Measurements from ENCODE around the gene ADAMTSL1.

Gene ADAMTSL1

GRCh38 chr9:18488886-18489285 is 14.9 kb downstream of the ADAMTSL1 start:
- Histone ChIP-seq H3K27ac (ENCODE audit: low read length) (no peak overlapping the region), H2AFZ (ENCODE audit: low read depth, low read length) (no peak overlapping the region), H3K4me2 (ENCODE audit: insufficient read depth, low read length) (no peak overlapping the region), H3K9ac (ENCODE audit: low read depth, low read length) (no peak overlapping the region), H3K4me1 (ENCODE audit: insufficient read depth, low read length) (no peaks in the 10 kb centered on the region), H3K36me3 (ENCODE audit: insufficient read depth, low read length) (no peaks in the 10 kb centered on the region), H3K79me2 (ENCODE audit: insufficient read depth, low read length) (no peaks in the 10 kb centered on the region), H3K4me3 (ENCODE audit: low read depth in 1 of 2, low read length in 2 of 2) (no peak overlapping the region), H3K9me3 (ENCODE audit: insufficient read depth, low read length, severe bottlenecking) (no peaks in the 10 kb centered on the region), H3K27me3 (ENCODE audit: insufficient read depth, low read length, poor library complexity) (peaks cover 9% of the 10 kb centered on the region), H4K20me1 (ENCODE audit: insufficient read depth, low read length) (no peaks in the 10 kb centered on the region)
- TF ChIP-seq CTCF (IDR thresholded peaks at IDR 0.05; ENCODE audit: borderline replicate concordance, extremely low read depth, low read length, poor library complexity, severe bottlenecking) (no peak), EZH2 (IDR thresholded peaks at IDR 0.05; ENCODE audit: borderline replicate concordance, low read depth, low read length, severe bottlenecking) (no peak)
- DNase-seq, result no peak
- ATAC-seq (ENCODE audit: insufficient read depth, low read depth), result no peak

- Histone ChIP-seq H3K9ac (ENCODE audit: low read depth, low read length) (no peak overlapping the region), H3K9me3 (ENCODE audit: insufficient read depth, low read length, severe bottlenecking) (no peaks in the 10 kb centered on the region), H3K4me1 (ENCODE audit: insufficient read depth, low read length) (no peaks in the 10 kb centered on the region), H2AFZ (ENCODE audit: low read depth, low read length) (no peak overlapping the region), H3K36me3 (ENCODE audit: insufficient read depth, low read length) (no peaks in the 10 kb centered on the region), H4K20me1 (ENCODE audit: insufficient read depth, low read length) (no peaks in the 10 kb centered on the region), H3K79me2 (ENCODE audit: insufficient read depth, low read length) (no peaks in the 10 kb centered on the region), H3K4me2 (ENCODE audit: insufficient read depth, low read length) (no peak overlapping the region), H3K27me3 (ENCODE audit: insufficient read depth, low read length, poor library complexity) (peaks cover 9% of the 10 kb centered on the region), H3K27ac (ENCODE audit: low read length) (no peak overlapping the region), H3K4me3 (ENCODE audit: low read depth in 1 of 2, low read length in 2 of 2) (no peak overlapping the region)
- no peak for ATAC-seq (ENCODE audit: insufficient read depth, low read depth)
- no peak for TF ChIP-seq CTCF (IDR thresholded peaks at IDR 0.05; ENCODE audit: borderline replicate concordance, extremely low read depth, low read length, poor library complexity, severe bottlenecking)
- no peak for TF ChIP-seq EZH2 (IDR thresholded peaks at IDR 0.05; ENCODE audit: borderline replicate concordance, low read depth, low read length, severe bottlenecking)
- no peak for DNase-seq
Measured at GRCh38 chr9:18489861-18490260, 15.9 kb downstream of the ADAMTSL1 start.

GRCh38 chr9:18490641-18491370 is 16.9 kb downstream of the ADAMTSL1 start:
- H3K27ac ChIP-seq (ENCODE audit: low read length), result no peak overlapping the region
- no peak overlapping the region for H3K9ac ChIP-seq (ENCODE audit: low read depth, low read length)
- no peaks in the 10 kb centered on the region for H3K36me3 ChIP-seq (ENCODE audit: insufficient read depth, low read length)
- H3K4me1 ChIP-seq (ENCODE audit: insufficient read depth, low read length), result no peaks in the 10 kb centered on the region
- H3K79me2 ChIP-seq (ENCODE audit: insufficient read depth, low read length), result no peaks in the 10 kb centered on the region
- no peak for TF ChIP-seq CTCF (IDR thresholded peaks at IDR 0.05; ENCODE audit: borderline replicate concordance, extremely low read depth, low read length, poor library complexity, severe bottlenecking)
- no peak for TF ChIP-seq EZH2 (IDR thresholded peaks at IDR 0.05; ENCODE audit: borderline replicate concordance, low read depth, low read length, severe bottlenecking)
- H2AFZ ChIP-seq (ENCODE audit: low read depth, low read length), result no peak overlapping the region
- peaks cover 9% of the 10 kb centered on the region for H3K27me3 ChIP-seq (ENCODE audit: insufficient read depth, low read length, poor library complexity)
- ATAC-seq (ENCODE audit: insufficient read depth, low read depth) (no peak), DNase-seq (no peak)
- no peak overlapping the region for H3K4me3 ChIP-seq (ENCODE audit: low read depth in 1 of 2, low read length in 2 of 2)
- H3K9me3 ChIP-seq (ENCODE audit: insufficient read depth, low read length, severe bottlenecking), result no peaks in the 10 kb centered on the region
- no peak overlapping the region for H3K4me2 ChIP-seq (ENCODE audit: insufficient read depth, low read length)
- H4K20me1 ChIP-seq (ENCODE audit: insufficient read depth, low read length), result no peaks in the 10 kb centered on the region

Measured in DND-41 (cell line).